ENCODE results near the gene TPM1.

TPM1 gene

DNA sequence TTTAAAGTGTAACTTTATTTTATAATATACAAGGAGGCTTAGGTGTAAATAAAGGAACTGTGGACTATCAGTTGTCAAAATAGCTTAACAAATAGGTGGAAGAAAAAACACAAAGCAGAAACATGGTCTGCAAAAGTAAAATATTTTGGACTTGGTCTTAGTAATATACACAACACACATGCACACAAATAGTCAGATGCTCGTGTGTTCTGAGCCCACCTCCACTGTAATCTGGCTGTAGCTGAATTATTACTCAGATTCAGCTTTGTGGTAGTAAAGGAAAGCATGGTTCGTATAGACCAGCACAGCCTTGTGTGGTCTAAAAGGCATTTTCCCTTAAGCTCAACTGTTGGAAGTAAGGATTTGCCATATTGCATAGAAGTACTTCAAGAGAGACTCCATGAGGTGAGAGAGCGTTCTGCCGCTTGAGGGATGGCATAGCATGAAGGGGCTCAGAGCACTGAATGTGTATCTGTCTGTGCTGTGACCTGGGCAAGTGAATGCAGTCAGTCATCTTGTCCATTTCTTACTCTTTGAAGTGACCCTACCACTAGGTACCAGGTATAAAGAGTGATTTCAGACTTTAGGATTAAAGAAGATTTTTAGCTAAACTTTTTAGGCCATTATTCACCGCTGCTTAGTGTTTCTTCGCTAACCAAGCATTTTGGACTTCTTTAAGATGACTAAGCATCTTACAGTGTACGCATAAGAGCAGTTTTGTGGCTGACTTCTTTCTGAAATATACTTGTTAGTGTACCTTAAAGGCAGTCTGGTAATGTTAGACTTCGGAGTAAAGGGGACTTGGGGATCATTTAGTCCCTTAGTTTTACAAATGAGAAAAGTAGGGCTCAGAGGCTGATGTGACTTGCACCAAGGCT is 15.2 kb downstream of the TPM1 start:
- no peak for DNase-seq

DNA sequence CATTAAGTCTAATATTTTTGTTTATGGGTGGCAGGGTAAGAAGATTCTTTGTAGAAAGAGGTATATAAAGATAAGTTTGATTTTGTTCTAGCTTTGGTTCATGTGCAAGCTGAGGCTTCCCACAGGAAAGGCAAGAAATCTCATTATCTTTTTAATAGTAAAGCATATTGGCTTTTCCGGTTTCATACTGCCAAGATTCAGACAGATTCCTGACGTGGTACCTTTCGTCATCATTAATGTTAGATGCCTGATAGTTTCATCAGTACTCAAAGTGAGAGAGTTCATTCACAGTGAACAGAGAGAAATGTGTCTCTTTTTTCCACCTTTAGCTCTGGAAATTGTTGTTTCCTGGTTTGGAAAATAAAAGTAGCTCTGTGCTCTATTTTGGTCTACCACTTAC is 16.5 kb downstream of the TPM1 start:
- DNase-seq = no peak

DNA sequence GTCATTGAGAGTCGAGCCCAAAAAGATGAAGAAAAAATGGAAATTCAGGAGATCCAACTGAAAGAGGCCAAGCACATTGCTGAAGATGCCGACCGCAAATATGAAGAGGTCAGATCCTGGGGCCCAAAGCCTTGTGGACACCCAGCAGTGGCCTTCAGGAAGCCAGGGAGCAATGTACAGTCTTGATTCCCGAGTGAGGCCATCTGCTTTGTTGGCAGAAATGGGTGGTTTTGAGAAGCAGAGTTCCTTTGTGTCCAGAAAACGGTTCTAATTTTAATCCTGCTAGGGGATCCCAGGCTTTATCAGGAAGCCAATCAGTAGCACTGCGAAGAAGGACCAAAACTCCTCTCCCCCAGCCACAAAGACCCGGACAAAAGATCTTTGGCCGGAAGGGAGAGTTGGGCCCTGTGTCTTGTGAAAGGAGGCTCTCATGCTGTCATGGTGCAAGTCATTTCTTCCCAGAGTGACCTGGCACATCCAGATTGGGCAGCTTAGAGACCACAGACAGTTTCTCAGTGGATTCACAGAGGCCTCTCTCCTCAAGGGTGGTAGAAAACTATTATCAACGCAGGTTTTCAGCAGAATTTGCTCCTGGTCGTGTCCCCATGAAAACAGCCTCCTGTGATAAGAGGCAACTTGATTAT is 17.1 kb downstream of the TPM1 start:
- peak; percentile 20 to 22 for DNase-seq

DNA sequence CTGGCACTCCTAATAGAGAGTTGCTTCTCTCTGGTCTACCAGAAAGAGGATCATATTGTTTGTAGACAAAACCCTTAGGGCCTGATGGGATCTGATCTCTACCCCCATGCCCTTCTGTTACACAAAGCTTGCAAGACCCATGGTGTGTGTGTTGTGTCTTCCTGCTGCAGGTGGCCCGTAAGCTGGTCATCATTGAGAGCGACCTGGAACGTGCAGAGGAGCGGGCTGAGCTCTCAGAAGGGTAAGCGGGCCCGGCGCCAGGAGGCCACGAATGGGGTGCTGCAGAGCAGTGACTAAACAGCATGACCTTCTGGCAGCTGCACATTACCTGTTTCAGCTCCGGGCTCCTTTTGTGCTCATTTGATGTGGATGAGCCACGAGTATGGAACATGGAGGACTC is 18.2 kb downstream of the TPM1 start:
- no peak for DNase-seq

DNA sequence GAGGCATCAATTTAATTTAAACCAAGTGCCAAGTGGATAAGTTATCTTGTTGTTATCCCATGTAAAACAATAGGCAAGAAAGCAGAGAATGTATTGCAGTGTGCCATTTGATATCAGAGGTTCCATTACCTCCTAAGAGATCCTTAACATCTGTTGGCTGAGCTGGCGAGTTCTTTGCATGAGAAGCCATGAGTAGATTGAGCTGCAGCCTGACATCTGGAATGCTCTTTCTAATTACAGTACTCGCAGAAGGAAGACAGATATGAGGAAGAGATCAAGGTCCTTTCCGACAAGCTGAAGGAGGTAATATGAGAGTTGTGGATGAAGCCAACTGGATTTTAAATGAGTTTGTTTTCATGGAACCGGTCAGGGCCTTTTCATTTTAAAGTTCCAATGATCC is 19.4 kb downstream of the TPM1 start:
- no peak for DNase-seq

DNA sequence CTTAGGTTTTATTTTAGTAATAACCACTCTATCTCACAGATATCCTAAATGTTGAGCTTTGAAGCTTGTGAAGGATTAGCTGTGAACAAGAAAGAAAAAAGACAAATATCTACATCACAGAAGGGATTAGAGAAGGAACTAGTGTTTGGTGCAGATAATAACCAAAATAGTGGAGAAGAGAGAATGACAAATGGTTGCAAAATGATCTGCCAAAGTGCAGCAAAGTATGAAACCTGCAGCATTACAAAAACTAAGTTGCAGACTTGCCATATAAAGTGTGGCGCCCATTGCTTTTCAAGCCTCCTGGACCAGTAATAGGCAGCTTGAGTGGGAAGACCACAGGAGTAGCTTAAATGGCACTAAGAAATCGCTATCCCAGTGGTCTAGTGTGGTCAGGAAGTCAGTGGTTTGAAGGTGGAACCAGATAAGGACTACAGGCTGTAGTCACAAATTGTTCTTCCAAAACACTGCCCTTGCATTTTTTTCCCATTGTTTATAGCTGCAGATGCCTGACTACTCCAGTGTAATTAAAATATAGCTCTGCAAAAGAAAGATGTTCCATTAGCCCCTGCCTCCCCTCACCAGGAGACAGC is 20.7 kb downstream of the TPM1 start:
- no peak for DNase-seq

DNA sequence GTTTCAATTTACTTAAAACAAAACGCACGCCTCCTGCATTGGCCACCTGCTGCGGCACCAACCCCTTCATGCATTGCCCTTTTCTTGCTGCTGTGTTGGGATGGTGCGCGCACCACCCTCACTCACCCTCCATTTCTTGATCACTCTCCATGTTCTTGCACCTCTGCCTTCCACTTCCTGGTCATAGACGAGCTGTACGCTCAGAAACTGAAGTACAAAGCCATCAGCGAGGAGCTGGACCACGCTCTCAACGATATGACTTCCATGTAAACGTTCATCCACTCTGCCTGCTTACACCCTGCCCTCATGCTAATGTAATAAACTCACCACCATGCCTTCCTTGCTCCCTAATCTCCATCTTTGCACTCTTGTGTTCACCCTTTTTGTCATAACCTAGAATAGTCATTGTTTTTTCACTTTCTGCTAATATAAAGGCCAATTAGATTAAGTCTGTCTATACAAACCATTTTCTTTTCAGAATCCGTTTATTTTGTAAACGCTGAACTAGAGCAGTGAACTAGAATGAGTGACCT is 21.4 kb downstream of the TPM1 start:
- DNase-seq = no peak

DNA sequence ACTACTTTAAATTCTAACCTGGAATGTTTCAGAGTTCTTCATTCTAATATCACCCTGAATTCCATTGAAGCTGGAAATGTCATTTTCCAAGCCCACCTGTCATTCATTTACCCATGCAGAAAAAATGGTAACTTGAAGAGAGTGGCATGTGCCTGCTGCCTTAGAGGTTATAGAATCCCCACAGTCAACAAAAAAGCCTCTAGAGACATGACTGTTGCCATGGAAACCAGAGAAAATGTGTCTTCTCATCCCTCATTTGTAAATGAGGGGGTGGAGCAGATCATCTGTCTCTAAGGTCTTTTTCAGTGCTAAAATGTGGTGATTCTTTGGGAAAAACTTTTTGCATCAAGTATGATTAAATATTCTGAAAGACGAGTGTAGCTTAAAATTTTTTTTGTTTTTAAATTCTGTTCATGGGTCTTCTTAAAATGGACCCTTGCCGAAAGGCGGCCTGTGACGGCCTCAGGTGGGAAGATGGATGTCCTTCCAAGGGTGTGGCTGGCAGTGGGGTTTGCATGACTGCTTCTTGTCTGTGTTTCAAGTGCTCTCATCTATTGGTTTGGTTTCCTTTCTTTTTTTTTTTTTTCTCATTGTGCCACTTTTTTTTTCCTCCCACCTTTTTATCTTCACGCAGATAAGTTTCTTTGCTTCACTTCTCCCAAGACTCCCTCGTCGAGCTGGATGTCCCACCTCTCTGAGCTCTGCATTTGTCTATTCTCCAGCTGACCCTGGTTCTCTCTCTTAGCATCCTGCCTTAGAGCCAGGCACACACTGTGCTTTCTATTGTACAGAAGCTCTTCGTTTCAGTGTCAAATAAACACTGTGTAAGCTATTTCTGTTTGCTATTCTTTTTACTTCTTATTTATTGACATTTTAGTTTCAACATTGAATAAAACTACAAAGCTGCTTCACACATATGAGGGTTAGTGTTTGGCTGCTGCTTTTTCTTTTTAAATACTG is 23.0 kb downstream of the TPM1 start:
- no peak for DNase-seq

DNA sequence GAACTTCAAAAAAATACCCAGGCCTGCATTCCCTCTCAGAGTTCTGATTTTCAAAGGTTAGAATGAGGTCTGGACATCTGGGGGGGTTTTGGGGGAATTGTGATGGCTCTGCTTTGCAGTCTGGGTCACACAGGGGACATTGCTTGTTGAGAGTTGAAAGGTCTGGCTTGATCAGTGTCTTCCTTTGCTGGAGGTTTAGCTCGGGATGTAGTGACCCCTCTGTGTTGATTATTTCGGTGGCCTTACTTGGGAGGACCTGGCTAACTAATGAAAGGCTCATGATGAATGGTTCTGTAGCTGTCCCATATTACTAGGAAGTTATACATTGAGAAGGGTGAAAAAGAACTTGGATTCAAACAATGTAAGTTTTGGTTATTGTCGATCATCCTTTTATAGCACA is 23.7 kb downstream of the TPM1 start:
- no peak for DNase-seq

DNA sequence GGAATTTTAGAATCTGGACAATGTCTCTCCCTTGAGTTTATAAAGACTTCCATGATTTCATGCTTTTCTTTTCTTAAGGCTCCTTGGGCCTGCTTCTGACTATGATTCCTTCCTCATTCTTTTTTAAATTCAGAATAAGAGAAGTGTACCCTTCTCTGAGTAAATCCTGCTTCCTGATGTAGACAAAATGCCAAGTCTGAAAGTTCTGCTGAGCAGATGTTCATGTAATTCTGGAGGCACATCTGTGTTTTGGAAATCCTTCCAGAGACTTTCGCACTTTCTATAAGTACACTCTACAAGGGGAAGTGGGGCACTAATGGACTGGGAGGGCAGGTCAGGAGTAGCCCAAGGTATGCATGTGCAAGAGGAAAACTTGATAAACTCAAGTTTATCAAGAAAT is 24.8 kb downstream of the TPM1 start:
- DNase-seq = no peak

DNA sequence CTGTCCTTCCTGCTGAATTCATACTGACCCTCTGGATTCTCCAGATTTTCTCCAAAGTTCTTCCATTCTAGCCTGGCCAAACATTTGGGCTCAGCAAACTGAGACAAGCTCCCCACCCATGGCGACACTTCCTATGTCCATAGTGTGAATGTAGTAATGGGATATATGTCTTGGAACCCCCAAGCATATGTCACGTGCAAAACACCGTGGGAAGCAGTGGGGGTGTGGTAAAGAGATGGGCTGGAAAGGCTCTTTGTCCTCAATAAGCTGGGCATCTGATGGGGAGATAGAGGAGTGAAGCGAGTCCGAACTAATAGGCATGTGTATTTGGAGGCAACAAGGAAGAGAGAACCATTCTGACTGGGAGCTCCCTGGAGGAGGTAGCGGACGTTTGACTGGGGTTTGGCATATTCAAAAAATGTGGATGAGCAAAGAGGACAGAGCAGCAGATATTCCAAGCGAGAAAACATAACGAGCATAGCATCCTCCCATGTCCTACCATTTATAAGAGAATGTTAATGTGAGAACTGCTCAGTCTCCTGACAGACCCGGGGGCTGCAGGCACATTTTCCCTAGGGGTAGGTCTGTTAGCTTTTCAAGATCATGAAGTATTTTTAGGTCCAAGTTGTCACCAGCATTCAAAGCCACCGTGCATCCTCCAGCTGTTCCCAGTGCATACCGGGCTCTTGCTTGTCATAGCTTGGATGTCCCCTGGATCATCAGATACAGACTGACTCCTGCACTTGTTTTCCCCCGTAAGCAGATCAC is 25.6 kb downstream of the TPM1 start:
- no peak for DNase-seq

DNA sequence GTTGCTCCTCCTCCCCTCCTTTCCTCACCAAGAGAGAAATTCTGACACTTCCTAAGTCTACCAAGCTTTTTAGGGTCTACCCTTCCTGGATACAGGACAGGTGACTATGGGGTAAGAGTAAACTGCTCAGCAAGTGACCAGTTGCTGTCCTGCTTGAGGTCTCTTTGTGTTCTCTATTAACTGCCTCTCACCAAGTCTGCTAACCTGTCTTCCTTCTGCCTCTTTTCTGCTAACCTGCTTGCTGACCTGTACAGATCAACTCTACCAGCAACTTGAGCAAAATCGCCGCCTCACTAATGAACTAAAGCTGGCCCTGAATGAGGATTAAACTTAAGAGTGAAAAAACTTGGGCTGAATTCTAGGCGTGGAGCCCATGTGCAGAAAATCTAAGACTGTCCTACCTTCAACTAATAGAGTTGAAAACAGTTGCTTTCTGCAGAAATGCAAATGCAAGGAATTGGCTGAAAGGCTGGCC is 27.1 kb downstream of the TPM1 start:
- DNase-seq = no peak

DNA sequence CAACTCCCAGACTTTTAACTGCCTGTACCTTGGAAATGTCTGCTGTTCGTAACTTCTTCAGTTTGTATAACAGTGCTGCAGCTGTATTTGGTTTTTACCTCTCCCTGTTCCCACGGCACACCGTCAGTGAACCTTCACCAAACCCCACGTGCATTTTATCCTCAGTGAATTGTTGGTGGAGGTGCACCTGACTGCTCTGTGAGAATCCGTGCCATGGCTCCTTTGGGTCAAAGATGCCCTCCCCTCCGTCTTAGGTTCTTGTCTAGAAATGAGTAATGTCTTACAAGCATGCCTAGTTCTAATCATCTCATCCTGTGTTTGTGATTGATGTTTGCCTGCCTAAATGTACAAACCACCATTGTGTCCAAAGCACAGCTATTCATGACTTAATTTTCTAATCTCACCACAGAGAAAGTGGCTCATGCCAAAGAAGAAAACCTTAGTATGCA is 28.2 kb downstream of the TPM1 start:
- no peak for DNase-seq

DNA sequence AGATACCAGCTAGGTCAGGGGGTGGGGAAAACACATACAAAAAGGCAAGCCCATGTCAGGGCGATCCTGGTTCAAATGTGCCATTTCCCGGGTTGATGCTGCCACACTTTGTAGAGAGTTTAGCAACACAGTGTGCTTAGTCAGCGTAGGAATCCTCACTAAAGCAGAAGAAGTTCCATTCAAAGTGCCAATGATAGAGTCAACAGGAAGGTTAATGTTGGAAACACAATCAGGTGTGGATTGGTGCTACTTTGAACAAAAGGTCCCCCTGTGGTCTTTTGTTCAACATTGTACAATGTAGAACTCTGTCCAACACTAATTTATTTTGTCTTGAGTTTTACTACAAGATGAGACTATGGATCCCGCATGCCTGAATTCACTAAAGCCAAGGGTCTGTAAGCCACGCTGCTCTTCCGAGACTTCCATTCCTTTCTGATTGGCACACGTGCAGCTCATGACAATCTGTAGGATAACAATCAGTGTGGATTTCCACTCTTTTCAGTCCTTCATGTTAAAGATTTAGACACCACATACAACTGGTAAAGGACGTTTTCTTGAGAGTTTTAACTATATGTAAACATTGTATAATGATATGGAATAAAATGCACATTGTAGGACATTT is 28.9 kb downstream of the TPM1 start:
- DNase-seq = no peak

DNA sequence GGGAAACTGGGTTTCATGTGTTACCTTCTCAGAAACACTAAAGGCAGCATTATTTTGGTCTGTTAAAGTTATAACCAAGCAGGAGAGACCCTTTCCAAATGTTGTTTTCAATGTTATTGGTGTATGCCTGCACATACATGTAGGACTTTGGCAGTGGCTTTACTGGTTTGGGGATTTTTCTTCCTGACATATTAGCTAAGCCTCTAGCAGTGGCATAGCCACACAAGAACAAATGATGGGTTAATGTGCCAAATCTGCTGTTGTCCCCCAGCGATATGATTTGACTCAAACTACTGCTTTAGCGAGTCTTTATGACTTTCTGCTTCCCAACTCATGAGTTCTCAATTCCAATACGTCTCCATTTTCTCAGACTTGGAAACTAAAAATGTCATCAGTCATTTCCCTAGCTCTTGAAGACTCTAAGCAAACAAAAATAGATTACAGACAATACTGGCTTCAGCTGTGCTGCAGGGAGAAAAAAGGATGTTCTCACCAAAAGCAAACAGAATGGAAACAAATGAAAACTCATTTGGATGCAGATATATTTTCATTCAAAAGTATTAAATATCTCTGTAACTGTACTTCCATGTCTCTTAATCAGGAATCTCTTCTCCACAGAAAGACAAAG is 29.6 kb downstream of the TPM1 start:
- no peak for DNase-seq

DNA sequence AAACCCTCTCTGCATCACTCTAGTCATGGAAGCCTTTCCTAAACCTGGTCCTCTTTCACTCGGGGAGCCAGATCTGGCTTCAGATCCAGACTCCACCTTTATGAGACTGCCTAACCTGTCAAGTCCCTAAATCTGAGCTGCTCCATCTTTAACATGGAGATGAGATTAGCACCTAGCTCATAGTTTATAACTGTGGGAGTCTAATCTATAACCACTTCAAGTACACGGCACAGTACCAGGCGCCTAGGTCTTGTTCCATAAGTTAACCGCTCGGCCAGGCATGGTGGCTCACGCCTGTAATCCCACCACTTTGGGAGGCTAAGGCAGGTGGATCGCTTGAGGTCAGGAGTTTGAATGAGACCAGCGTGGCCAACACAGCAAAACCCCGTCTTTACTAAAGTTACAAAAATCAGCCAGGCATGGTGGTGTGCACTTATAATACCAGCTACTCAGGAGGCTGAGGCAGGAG is 30.3 kb downstream of the TPM1 start:
- DNase-seq = no peak

DNA sequence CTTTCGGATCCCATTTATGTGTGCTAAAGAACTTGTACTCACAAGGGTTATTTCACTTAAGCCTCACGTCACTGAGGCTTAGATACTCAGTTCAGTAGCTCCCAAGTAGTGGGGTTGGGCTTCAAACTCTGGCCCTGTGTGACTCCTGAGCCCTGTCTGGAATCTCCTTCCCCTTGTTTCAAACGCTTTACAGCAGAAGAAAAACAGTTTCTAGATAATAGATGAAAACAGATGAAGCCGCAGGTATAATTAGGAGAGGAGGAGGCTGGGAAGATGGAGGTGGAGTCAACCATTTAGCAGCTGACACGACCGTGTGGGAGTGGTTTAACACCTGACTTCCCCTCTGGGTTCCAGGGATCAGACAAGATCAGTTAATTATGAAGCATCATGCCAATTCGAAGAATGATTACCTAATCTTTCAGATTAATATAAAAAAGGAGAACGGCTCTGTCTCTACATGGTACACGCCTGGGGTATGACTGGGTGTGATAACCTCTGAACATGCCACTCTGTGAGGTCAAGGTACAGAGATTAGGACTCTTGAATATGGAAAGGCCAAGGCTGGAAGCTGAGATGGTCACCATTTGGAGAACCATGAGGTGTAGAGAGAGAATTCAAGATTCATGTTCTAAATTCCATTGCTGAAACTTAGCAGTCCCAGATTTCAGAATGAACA is 31.1 kb downstream of the TPM1 start:
- no peak for DNase-seq

DNA sequence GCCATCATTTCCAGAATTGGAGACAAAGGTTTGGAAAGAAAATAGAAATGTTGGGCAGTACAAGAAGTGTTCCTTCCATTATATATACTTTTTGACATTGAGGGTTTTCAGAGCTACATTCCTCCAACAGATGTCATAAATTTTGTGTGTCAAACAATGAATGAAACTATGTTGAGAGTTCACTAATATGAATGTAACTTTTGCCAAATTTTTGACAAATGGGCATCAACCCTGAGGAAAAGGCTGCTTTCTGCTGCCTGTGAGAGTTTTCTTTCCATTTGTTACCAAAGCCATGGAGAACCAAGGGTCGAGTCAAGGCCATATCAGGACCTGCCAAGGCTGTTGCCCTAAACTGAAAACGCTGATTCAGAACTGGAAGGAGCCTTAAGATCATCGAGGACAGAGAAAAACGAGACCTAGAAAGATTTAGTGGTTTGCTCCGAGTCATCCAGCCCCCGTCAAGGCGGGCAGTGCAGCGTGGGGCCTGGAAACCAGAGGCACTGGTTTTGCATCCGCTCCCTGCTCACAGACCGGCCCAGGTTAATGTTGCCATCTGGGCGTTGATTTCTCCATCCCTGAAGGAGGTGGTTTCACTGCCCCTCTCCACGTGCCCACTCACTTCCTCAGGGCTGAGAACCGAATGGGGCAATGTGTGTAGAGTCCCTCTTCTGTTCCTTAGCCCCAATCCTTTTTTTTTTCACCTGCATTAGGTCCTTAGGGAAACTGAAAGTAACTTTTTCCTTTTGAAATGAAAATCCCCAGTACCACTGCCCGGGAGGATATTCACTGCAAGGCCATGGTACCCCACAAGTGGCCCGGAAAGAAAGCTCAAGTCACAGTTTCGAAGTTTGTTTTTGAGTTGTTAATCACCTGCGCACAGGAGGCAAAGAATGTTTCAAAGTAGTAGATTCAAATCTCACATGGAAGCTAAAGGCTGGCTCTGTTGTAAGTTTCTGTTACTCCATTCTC is 32.8 kb downstream of the TPM1 start:
- DNase-seq = no peak

Data from cerebellar nuclear complex (tissue), 1 donor.